ENCODE data around the gene KIFC3. TPM values are rescaled to one million over a fixed set of nuclear protein-coding genes. Genes with fewer than 3 reads are reported as not detected.
"Not testable (repeated sequence)": the region's sequence is repeated elsewhere in the genome, so short reads cannot be mapped to it uniquely, and the experiment has no call there.

The KIFC3 gene
- total RNA-seq, 1 donor from 2014 or later = 25.1 TPM

GRCh38 chr16:57783116-57783515 is 19.2 kb downstream of the KIFC3 start:
- DNase-seq (ENCODE audit: low read depth, low spot score) = no peak
- H3K4me3 Mint-ChIP-seq = no peak overlapping the region
- H3K4me1 Mint-ChIP-seq = no peaks in the 10 kb centered on the region
- TF ChIP-seq CTCF (conservative IDR thresholded peaks at IDR 0.05) = no peak
- H3K27me3 Mint-ChIP-seq (ENCODE audit: low read depth) = no peaks in the 10 kb centered on the region
- no peaks in the 10 kb centered on the region for H3K36me3 Mint-ChIP-seq (ENCODE audit: low read depth)
- no peaks in the 10 kb centered on the region for H3K9me3 Mint-ChIP-seq
- peak overlapping the region; percentile 45 for H3K27ac Mint-ChIP-seq (ENCODE audit: unreplicated experiment)

- H3K4me1 Mint-ChIP-seq; H3K36me3 Mint-ChIP-seq (ENCODE audit: low read depth); H3K27me3 Mint-ChIP-seq (ENCODE audit: low read depth); H3K4me3 Mint-ChIP-seq; DNase-seq (ENCODE audit: low read depth, low spot score); H3K9me3 Mint-ChIP-seq; H3K27ac Mint-ChIP-seq (ENCODE audit: unreplicated experiment): not testable (repeated sequence)
These were observed 19.7 kb downstream of the KIFC3 start for GRCh38 chr16:57782607-57783055.

- no peak for DNase-seq (ENCODE audit: low read depth, low spot score)
- TF ChIP-seq CTCF (conservative IDR thresholded peaks at IDR 0.05) = no peak
- no peaks in the 10 kb centered on the region for H3K9me3 Mint-ChIP-seq
- H3K27me3 Mint-ChIP-seq (ENCODE audit: low read depth) = no peaks in the 10 kb centered on the region
- H3K4me1 Mint-ChIP-seq = no peaks in the 10 kb centered on the region
- H3K36me3 Mint-ChIP-seq (ENCODE audit: low read depth) = no peaks in the 10 kb centered on the region
- peak overlapping the region; percentile 40 for H3K27ac Mint-ChIP-seq (ENCODE audit: unreplicated experiment)
- H3K4me3 Mint-ChIP-seq = no peak overlapping the region
These were observed 20.3 kb downstream of the KIFC3 start for GRCh38 chr16:57781741-57782606.

- H3K4me3 Mint-ChIP-seq = no peak overlapping the region
- no peak overlapping the region for H3K27ac Mint-ChIP-seq (ENCODE audit: unreplicated experiment)
- no peaks in the 10 kb centered on the region for H3K36me3 Mint-ChIP-seq (ENCODE audit: low read depth)
- no peak for DNase-seq (ENCODE audit: low read depth, low spot score)
- H3K27me3 Mint-ChIP-seq (ENCODE audit: low read depth) = no peaks in the 10 kb centered on the region
- H3K4me1 Mint-ChIP-seq = no peaks in the 10 kb centered on the region
- no peaks in the 10 kb centered on the region for H3K9me3 Mint-ChIP-seq
- TF ChIP-seq CTCF (conservative IDR thresholded peaks at IDR 0.05) = no peak
These were observed 20.9 kb downstream of the KIFC3 start for GRCh38 chr16:57781349-57781740.

GRCh38 chr16:57779836-57780235 is 22.5 kb downstream of the KIFC3 start:
- not testable (repeated sequence) for H3K27me3 Mint-ChIP-seq (ENCODE audit: low read depth); H3K9me3 Mint-ChIP-seq; H3K27ac Mint-ChIP-seq (ENCODE audit: unreplicated experiment); DNase-seq (ENCODE audit: low read depth, low spot score); H3K4me3 Mint-ChIP-seq; H3K36me3 Mint-ChIP-seq (ENCODE audit: low read depth)
- H3K4me1 Mint-ChIP-seq = peaks cover 10% of the 10 kb centered on the region

- Mint-ChIP-seq H3K27ac (ENCODE audit: unreplicated experiment) (no peak overlapping the region), H3K27me3 (ENCODE audit: low read depth) (no peaks in the 10 kb centered on the region), H3K4me1 (peaks cover 11% of the 10 kb centered on the region), H3K36me3 (ENCODE audit: low read depth) (no peaks in the 10 kb centered on the region), H3K9me3 (no peaks in the 10 kb centered on the region), H3K4me3 (no peak overlapping the region)
- no peak for TF ChIP-seq CTCF (conservative IDR thresholded peaks at IDR 0.05)
- DNase-seq (ENCODE audit: low read depth, low spot score) = no peak
These were observed 23.6 kb downstream of the KIFC3 start for GRCh38 chr16:57778658-57779057.
